HG02970 (cell line): ENCODE measurements around the gene MCF2L.

ENCODE experiments used
- ATAC-seq: cut with Tn5 transposase; IDR thresholded peaks from one replicate; pipeline ENCODE4 v1.9.1; 2021; ENCODE audit warnings: mild to moderate bottlenecking, moderate library complexity, moderate number of reproducible peaks; ENCODE audit not compliant: unreplicated experiment, low FRiP score

Gene MCF2L

DNA sequence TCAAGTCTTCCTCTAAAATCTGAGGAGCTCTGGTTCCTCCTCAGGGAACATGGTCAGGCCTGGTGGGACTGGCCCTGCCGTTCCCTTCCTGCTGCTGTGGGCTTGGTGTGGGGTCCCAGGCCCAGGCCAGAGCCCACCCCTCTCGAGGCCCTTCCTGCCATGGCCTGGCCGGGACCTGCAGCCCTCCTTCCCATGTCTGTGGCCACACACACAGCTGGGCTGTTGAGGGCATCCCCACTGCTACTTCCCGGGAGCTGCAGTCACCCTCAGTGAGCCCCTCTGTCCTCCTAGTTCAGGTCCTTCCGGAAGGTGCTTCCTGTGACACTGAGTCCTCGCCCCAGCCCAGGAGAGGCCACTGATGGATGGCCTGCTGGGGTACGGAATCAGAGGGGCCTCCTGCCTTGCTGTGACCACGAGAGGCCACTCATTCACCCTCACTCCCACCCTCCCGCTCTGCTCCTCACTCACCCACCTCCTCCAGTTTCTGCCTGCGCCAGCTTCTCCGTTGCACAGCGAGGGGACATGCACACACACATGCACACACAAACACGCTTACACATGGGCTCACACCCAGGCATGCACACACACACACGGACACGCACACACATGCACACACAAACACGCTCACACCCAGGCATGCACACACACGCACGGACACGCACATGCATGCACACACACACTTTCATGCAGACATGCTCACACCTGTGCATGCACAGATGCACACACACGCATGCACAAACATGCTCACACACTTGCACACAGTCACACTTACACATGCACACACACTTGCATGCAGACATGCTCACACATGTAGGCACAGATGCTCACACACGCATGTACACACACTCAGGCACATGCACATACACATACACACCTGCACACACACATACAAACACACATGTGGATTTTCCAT is 7.3 kb upstream of the MCF2L start:
- no peak for ATAC-seq

DNA sequence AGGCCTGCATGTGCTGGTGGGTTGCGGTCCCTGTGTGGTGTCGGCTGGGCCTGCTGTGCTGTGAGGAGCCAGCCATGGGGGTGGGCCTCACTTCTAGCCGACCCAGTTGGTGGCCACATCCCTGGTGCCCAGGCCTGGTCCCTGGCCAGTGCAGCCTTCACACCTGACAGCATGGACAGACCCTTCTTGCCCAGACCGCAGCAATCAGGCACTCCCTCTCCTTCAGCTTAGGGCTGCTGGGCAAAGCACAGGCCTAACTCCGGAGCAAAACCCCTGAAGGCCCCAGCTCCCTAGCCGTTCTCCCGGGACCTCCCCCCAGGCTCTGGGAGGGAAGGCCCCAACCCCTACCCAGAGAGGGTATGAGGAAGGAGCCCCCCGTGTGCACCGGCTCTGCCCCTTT is 6.6 kb upstream of the MCF2L start:
- no peak for ATAC-seq

DNA sequence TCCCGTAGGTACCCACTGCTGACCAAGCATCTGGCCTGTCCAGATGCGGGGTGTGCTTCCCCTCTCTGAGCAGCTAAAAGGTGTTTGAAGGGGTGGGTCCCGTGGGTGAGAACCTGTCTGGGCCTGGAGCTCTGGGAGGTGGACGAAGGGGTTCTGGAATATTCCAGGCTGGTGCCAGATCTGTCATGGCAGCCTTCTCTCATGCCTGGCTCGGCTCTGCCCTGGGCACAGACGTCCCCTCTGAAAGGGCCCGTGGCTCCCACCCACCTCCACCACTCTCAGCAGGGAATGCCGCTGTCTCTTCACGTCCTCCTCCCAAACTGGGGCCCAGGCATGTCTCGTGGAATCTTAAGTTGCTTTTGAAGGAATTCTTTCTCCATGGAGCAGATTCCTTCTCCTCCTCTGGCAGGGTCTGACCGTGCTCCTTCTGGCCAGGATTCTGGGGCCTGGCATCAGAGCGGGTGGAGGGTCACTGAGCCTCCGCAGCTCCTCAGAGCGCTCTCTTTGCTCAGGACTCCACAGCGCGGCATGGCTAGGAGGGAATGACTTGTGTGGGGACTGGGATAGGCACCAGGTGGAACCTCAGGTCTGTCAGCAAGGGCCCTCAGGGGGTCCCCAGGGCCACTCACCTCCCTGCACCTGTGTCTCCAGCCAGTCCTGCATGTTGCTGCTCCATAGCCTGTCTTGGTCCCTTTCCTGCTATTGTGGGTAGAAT is 5.9 kb upstream of the MCF2L start:
- ATAC-seq, result no peak

DNA sequence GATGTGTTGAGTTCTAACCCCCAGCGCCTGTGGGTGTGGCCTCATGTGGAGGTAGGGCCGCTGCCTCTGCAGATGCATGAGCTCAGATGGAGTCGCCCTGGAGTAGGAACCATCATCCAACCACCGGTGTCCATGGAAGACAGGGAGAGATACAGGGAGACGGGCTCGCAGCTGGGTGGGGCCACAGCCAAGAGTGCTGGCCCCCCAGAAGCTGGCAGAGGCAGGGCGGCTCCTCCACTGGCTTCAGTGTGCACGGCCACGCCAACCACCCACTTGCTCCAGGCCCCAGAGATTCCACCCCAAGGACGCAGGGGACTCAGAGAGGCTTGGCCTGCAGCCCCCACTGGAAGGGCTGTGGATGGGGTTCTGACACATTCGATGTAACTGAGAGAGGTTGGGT is 5.4 kb upstream of the MCF2L start:
- no peak for ATAC-seq

DNA sequence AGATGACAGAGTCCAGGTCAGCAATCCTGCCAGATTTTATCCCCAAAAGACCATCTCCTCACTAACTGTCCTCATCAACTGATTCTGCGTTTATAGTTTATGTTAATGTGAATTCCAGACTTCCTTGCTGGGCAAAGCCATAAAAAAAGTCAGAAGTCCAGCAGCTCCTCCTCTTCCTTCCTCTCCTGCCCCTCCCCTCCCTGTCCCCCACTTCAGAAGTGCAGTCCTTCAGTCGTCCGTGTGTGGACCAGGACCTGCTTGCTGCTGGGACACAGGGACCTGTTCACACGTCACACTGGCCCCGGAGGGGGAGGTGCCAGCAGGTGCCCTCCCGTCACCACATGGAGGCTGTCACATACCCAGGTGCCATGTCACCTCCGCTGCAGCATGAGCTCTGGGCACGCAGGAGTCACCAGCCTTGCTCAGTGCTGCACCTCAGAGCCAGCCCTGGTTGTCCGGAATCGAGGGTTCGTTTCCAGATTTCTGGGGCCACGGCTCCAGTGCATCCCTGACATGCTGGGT is 4.0 kb upstream of the MCF2L start:
- no peak for ATAC-seq

DNA sequence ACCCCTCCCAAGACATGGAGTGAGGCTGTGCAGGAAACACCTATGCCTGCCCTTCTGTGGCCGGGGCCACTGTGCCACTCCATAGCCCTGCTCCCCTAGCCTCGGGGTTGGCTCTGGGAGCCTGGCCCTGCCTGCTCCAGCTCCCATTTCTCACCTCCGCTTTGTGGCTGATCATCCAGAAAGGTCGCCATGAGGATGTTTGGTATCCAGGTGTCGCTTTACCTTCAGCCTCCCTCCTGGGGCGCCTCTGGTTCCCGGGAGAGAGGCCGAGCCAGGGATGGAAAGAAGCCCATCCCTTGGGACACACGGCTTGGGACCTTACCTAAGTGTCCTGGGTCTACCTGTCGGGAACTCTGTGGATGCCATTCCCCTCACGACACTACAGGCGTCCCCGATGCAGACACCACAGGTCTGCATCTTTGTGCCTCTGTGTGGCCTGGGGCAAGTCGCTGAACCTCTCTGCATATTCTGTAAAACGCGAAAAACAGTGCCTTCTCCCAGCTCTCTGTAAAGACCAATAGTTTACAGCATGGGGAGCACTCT is 3.4 kb upstream of the MCF2L start:
- ATAC-seq, result no peak

DNA sequence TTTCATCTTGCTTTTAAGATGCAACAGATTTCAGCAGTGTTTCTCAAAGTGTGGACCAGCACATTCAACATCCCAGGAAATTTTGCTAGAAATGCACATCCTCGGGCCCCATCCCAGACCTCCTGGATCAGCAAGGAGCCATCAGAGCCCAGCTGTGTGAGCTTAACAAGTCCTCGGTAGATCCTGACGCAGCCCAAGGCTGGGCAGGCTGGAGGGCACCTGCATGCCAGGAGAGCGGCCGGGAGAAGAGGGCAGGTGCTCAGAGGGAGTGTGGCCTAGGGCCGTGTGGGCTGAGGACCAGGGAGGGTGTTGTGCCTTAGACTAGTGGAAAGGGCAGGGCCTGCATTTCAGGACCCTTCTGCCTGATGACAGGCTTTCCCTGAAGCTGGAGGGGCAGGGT is 2.2 kb upstream of the MCF2L start:
- no peak for ATAC-seq

DNA sequence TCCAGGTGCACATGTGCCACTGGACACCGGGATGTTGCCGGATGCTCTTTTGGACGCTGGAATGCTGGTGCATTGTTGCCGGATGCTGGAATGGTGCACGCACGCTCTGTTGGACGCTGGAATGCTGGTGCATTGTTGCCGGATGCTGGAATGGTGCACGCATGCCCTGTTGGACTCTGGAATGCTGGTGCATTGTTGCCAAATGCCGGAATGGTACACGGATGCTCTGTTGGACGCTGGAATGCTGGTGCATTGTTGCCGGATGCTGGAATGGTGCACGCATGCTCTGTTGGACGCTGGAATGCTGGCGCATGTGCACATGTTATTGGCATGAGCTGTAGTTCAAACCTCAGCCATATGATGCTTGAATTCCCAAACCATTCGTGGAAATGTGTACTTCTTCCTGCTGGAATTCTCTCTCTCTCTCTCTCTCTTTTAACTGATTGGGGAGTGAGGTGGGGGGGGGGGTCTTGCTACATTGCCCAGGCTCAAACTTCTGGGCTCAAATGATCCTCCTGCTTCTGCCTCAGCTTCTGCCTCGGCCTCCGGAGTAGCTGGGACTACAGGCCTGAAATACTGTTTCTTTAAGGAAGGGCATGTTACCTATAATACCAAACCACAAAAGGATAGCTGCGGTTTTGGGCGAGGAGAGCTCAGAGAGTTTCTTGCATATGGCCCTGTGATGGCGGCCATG is 1.2 kb upstream of the MCF2L start:
- no peak for ATAC-seq

DNA sequence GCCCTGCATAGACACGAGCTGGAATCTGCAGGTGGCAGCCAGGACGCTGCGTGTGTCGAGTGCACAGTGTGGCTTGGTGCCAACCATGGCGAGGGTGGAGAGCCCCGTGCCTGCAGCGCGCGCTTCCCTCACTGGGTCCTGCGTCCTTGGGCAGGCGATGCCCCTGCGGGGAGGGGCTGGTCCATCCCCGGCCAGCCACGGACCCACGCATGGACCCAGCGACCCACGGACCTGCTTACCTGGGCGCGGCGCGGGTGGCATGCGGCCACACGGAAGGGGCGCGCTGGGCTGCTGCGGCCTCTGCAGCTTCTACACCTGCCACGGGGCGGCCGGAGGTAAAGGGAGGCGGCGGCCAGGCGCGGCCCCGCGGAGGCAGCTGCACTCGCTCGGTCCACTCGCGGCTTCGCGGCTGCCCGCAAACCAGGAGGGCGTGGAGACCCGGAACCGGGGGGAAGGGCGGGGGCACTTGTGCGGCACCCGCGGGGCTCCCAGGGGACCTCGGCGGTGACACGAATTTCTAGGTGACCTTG is 569 bp upstream of the MCF2L start:
- no peak for ATAC-seq

DNA sequence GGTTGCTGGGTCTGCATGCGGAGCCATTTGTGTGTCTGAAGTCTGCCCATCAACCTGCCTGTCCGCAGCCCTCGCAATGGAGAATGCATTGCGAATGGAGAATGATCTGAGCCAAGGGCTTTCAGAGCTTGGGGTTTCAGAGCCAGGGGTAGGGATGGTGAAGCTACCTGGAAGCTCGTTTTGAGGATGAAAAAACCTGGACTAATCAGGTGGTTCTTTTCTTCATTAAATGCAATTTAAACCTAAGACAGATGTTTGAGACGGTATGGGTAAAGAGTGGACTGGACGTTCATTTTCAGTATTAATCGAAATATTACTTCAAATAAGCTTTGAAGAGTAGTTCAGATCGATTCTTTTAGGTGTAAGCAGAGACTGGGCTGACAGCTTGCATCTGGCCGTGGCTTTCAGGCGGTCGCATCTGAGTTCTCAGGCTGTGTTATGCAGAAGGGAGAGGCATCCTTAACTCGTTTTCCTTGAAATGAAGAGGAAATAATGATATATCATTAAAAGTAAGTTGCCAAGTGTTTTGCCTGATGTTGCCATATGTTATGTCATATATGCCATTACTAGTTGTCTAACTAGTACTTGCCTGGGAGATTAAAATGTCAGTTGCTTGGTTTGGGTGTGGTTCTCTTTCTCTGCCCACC is 801 bp downstream of the MCF2L start:
- ATAC-seq, result no peak

DNA sequence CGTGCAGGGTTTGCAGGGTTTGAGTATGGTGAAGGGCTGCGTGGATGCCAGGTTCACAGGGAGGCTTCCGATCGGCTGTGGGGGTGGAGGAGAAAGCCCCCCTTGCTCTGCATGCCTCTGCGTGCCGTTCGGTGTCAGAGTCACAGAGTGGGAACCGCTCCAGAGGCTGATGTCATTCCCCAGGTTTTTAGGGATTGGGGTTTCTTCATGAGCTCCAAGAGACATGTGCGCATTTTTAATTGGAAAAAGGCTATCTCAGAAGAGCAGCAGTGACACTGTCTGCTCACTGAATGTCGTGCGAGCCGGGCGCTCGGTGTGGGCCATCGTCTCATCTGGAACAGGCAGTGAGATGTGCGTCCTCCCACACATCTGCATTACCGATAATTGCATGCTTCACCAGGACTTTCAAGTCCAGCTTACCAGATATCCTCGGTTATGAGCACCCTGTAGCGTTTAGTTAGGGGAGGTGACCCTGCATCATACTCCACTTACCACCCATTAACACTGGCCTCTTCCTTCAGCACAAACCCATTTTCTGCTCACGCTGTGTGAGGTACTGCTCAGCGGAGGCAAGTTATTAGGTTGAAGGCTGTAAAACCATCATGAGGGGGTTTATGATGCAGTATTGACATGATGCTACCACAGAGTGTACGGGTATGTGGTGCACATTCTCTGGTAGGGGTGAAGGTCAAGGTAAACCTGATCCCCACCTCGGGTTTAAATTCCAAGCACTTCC is 1.7 kb downstream of the MCF2L start:
- no peak for ATAC-seq

DNA sequence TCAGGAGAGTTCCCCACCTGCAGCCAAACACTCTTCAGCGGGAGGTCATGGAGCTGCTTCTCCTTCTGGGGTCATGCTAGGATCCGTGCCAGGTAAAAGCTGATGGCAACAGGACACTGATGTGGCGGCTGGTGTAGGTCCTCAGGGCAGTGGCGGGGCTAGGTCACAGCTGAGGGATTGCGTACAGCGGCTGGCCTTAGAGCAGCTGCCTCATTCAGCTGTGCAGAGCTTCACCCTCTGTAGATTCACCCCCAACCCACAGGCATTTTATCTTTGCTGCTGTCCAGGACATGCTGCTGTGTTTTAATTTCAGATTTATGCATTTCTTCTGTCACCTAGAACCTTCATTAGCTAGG is 2.3 kb downstream of the MCF2L start:
- ATAC-seq, result no peak

DNA sequence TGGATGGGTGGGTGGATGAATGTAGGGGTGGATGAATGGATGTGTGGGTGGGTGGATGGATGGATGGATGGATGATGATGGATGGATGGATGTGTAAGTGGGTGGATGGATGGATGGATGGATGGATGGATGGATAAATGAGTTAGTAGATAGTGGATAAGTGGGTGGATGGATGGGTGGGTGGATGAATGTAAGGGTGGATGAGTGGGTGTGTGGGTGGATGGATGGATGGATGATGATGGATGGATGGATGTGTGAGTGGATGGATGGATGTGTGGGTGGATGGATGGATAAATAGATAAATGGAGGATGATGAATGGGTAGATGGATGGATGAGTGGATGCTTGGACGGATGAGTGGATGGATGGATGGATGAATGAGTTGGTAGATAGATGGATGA is 3.2 kb downstream of the MCF2L start:
- no peak for ATAC-seq

DNA sequence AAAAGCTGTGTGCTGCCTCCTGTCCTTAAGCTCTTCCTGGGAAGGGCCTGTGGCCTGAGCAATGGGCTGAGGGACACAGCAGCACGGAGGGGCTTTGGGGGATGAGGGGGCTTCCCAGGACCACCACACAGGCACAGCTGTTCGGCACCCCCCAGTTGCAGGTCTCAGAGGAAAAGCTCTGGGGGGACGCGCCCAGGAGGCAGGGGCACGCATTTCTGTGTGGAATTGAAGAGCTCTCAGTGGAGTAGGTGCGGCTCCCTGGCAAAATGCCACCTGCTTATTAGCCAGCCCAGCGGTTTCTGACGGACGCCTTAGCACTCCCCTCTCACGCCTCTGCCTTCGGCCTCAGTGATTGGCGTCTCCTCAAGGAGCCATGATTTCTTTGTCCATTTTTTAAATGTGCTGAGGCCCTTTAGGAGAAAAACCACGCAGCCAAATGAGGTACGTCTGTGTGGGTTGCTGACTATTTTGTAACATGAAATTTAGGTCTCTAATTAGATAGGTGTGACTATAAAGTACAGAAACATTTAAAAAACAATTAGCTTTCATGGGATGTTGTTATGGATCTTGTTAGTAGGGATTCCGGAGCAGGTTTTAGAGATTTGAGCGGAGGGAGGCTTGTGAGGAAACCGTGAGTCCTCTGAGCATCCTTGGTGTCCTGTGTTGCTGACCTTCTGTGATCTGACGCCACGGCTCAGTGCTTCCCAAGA is 4.0 kb downstream of the MCF2L start:
- ATAC-seq, result no peak

DNA sequence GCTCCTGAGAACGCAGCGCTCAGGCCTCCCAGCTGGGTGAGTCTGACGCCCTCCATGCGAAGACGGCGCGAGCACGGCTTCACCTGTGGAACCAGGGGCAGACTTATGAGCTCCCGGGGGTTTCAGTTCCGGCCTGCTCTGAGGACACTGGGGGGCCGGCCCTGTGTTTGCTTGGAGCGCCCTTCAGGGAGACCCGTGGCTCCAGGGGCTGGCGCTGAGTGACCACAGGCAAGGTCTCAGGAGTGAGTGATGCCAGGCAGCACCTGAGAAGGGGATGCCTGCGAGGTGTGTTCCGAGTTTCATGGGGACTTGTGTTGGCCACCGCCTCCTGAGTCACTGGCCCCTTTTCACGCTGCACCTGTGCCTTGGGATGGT is 4.5 kb downstream of the MCF2L start:
- no peak for ATAC-seq

DNA sequence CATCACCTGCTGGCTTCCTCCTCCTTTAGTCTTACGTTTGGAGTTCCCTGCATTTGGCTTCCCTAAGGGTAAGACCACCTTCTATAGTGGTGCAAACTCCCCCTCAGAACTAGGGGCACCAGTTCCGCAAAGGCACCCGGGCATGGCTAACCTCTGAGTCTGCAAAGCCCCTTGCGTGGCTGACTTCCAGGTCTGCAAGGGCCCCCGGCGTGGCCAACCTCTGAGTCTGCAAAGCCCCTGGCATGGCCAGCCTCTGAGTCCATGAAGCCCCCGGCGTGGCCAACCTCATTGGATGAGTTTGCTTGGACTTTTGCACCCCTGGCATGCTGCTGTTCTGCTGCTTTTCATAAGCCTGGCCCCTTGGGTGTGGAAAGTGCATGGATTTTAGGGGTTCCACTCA is 5.1 kb downstream of the MCF2L start:
- ATAC-seq, result no peak

DNA sequence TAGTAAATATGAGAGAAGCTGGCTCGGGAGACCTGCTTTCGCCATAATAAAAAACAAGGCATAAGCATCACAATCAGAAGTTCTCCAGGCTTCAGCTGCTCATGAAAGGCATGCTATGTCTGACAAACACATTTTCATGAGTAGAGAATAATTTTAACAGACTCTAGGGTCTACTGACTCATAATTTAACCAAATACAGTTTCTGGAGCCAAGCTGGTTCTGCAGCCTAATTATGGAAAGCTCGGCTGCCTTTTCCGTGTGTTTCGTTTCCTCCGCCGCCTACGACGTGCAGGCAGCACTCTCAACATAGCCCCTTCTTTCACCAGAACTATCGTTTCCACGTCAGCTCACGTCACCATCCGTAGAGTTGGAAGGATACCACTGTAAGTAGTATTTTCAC is 5.7 kb downstream of the MCF2L start:
- ATAC-seq, result no peak

DNA sequence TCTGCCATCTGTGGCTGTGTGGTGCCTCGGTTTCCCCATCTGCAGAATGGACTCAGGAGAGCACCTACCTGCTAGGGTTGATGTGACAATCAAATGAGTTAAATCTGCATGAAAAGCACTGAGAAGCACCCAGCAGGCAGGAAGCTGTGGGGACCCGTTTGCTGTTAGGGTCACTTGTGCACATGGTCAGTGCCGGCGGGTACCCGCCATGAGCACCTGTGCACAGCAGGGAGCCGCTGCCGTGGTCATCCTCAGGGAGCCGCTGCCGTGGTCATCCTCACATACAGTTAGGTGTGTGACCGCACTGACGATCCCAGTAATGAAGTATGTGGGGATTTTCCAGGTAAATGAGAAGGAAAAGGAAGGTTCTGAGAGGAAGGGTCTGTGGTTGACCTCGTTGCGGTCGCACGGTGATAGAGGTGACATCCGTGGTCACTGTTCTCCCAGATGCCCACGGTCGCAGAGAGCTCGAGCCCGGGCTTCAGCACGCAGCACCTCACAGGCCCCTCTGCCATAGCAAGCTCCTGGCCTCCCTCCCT is 6.5 kb downstream of the MCF2L start:
- ATAC-seq, result no peak

DNA sequence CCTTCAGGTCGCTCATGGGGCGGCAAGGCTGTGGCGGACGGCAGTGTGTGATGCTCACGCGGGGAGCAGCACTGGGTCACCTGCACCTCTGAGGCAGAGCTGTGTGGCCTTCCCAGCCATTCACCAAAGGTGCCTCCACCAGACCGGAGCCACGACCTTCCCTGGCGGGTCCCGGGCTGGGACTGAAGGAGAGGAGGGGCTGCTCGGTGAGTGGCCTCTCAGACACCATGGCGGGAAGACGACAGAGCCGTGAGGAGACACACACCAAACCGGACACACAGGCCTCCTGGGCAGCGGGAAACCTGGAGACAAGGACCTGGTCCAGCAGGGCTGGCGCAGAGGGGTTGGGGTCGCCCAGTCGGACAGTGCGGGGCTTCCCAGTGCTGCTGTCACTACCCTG is 7.5 kb downstream of the MCF2L start:
- no peak for ATAC-seq
